HG03097 (cell line): ENCODE data around the gene OLFM2.

Source experiments
- ATAC-seq: cut with Tn5 transposase; IDR thresholded peaks from one replicate; pipeline ENCODE4 v1.9.1; 2021; ENCODE audit not compliant: unreplicated experiment, low FRiP score

The OLFM2 gene

GRCh38 chr19:9912551-9913236 is 23.6 kb downstream of the OLFM2 start:
- no peak for ATAC-seq

- no peak for ATAC-seq
Measured at GRCh38 chr19:9911524-9912185, 24.7 kb downstream of the OLFM2 start.

DNA sequence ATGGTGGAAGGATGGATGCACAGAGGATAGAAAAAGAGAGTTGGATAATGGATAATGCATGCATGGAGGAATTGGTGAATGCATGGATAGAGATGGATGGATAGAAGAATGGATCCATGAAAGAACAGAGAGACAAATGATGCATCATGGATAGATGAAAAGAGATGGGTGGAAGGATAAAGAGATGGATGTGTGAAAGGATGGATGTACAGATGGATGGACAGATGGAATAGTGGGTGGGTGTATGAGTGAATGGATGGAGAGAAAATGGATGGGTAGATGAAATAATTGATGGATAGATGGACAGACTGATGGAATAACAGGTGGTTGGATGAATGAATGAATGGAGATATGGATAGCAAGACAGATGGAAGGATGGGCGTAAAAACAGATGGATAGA is 25.7 kb downstream of the OLFM2 start:
- no peak for ATAC-seq

DNA sequence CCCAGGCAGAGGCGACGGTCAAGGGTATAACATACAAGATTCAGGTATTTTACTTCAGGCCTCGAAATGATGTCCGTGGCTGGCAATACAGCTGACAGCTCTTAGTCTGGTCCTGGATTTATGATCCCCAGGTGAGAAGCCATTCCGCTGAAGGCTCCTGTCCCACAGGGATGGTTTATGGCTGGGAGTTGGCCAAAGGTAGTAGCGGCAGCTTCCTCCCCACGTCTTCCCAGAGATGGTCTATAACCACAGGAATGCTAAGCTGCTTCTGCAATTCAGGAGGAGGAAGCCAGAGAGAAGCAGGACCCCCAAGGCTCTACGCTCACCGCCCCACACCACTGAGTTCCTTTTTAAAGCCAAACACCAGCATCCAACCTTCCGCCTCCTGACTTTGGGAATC is 27.1 kb downstream of the OLFM2 start:
- no peak for ATAC-seq

DNA sequence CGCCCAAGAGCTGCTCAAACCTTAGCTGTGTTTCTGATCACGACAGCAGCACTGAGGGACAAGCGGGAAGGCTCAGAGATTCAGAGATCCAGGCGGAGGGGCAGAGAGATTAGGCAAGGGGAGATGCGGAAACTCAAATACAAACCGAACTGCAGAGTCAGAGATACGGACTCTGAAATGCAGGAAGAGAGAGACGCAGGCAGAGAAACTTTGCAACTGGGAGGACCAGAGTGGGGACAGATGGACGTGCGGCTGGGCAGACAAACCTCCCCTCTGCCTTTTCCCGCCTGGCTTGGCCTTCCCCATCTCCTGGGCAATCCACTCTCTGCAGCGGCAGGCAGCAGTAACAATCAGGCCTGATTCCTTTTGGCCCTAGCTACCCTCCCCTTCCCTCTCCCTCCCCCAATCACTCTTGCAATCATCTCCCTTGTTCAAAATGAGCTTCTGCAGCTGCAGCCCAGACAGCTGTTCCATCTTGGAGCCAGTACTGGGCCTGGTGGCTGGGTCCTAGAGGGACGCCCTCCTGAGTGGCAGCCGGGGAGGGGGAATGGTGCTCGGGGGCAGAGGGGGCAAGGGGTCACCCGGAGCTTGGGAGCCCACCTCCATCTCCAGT is 29.7 kb downstream of the OLFM2 start:
- ATAC-seq, result no peak

GRCh38 chr19:9903336-9903735 is 33.0 kb downstream of the OLFM2 start:
- no peak for ATAC-seq

- no peak for ATAC-seq
Measured at GRCh38 chr19:9901642-9902041, 34.7 kb downstream of the OLFM2 start.

DNA sequence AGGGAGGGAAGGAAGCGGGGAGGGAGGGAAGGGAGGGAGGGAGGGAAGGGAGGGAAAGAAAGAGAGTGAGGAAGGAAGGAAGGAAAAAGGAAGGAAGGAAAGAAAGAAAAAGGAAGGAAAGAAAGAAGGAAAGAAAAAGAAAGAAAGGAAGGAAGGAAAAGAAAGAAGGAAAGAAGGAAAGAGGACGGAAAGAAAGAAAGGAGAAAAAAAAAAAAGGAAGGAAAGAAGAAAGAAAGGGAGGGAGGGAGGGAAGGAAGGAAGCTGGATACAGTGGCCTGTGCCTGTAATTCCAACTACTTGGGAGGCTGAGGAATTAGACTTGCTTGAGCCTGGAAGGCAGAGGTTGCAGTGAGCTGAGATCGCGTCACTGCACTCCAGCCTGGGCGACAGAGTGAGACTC is 35.3 kb downstream of the OLFM2 start:
- no peak for ATAC-seq

DNA sequence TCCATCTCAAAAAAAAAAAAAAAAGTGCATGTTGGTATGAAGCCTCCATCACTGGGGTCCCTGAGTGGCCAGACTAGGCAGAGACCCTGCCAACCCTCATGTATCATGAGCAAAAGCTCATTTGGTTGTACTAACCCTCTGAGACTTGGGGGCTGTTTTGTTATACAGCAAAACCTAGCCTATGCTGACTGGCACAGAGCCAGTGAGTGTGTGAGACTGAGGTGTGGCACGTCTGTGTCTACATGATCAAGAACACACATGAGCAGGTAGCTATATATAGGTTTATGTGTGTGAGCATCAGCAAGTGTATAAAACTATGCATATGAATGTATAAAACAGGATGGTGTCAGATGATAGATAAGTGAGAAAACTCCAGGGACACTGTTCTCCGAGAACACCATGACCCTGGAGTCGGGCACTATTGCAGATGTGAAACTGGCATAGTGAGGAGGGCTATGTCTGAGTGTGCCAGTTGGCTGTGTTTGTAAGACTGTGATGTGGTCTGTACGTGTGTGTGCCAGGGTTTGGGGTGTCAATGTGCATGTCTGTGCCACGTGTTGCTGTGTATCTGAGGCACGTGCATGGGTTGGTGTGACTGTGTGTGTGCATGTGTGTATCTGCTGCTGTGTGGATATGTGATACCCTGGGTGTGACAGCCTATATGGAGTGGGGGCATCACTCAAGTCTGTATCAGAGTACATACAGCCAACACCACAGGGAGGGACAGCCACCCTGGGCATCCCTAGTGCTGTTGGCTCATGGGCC is 44.5 kb downstream of the OLFM2 start:
- ATAC-seq, result no peak

GRCh38 chr19:9885077-9885552 is 51.2 kb downstream of the OLFM2 start:
- ATAC-seq, result no peak

DNA sequence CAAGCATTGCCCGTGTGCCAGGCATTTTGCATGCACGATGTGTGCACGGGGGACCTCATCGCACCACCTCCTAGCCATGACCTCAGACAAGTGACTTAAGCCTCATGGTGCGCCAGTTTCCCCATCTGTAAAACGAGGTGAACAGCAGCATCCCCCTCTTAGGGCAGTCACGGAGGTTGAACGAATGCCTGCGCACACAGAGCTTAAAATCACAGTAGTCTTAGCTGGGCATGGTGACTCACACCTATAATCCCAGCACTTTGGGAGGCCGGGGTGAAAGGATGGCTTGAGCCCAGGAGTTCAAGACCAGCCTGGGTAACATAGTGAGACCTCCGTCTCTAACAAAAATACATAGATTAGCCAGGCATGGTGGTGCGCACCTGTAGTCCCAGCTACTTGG is 52.6 kb downstream of the OLFM2 start:
- no peak for ATAC-seq

DNA sequence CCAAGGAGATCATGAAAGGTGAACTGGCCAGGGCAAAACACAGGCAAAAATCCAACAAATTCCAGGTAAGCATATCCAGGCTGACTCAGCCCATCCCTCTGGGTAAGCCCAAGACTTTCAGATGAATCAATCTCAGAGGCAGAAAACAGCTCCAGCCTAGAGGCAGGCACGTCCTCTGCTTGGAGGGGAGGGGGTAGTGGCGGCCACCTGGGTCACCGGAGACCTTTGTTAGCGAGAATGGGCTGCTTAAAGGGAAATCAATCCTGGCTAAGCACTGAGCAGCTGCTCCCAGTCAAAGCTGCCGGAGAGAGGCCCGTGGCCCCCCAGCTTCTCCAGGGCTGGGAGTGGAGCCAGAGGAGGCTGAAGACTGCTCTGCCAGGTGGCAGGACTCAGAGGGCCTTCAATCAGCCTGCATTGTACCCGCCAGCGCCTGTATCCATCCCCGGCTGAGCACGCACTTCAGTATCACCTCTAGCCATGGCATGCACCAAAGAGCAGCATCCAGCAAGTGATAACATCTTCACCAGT is 53.0 kb downstream of the OLFM2 start:
- ATAC-seq, result no peak

DNA sequence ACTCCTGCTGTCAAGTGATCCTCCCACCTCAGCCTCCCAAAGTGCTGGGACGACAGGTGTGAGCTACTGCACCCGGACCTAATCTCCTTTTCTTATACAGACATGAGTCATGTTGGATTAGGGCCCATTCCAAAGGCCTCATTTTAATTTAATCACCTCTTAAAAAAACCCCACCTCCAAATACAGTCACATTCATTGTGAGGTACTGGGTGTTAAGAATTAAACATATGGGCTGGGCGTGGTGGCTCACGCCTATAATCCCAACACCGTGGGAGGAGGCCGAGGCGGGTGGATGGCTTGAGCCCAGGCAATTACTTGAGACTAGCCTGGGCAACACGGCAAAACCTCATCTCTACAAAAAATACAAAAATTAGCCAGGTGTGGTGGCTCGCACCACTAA is 54.6 kb downstream of the OLFM2 start:
- no peak for ATAC-seq

GRCh38 chr19:9878511-9879196 is 57.7 kb downstream of the OLFM2 start:
- ATAC-seq, result no peak

DNA sequence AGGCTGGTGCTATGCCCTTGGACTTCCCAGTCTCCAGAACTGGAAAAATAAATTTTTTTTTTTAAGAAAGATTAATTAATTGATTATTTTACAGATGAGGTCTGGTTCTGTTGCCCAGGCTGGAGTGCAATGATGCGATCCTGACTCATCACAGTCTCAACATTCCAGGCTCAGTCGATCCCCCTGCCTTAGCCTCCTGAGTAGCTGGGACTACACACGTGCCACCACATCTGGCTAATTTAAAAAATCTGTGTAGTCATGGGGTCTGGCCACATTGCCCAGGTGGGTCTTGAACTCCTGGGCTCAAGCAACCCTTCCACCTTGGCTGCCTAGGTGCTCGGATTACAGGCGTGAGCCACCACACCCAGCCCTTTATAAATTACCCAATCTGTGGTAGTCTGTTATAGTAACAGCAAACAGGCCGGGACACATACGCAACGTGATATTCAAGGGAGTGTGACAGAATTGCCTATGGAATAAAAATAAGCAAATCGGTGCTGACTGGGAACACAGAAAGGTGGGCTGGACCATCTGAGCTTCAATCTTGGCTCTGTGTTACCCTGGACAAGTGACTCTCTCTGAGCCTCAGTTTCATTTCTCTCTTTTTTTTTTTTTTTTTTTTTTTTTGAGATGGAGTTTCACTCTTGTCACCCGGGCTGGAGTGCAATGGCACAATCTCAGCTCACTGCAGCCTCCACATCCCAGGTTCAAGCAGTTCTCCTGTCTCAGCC is 58.4 kb downstream of the OLFM2 start:
- no peak for ATAC-seq

DNA sequence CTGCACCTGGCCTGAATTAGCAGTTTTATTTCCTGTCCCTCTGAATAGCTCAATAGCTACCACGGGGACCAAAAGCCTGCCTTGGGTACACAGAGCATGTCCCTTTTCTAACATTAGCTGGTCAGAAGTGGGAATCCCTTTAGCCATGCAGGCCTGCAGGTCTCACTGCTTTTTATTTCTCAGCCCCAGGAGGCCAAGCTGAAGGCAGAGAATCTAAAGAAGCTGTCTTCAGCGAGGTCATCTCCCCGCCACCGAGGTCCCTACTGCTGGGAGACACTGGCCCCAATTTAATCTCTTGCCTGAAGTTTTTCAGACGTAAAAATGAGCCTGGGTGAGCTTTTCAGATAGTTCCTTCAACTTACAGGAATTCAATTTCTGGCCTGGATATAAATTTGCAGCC is 60.5 kb downstream of the OLFM2 start:
- no peak for ATAC-seq

DNA sequence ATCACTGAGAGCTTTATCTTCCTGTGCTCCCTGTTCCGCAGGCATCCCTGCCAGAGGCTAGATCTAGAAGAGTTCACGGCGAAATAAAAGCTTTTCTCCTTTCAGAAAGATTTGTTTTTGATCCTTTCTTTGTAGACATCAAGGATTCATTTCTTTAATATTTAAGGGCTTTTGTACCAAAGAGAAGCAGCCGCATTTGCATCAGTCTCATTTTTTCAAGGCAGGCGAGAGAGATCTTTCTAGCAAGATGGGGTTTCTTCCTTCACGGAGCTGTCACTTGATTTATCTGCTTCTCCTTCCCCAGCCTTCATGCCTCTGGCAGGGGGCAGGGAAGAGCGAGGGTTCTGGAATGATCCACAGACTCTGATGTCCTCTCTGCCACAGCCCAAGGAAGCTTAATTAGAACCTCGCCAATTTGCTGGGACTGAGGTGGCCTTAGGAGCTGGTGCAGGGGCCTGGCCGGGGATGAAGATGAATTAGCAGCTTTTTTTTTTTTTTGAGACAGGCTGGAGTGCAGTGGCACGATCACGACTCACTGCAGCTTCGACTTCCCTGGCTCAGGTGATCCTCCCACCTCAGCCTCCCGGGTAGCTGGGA is 61.2 kb downstream of the OLFM2 start:
- no peak for ATAC-seq

GRCh38 chr19:9872618-9873242 is 63.6 kb downstream of the OLFM2 start:
- ATAC-seq, result no peak
